Renal pelvis (tissue), 4 donors: ENCODE results near the gene MAPK12. TPM values are rescaled to one million over a fixed set of nuclear protein-coding genes. Genes with fewer than 3 reads are reported as not detected.
A peak's percentile ranks its signal among the peaks of the same experiment; 100 is the strongest.

ENCODE experiments used
- DNase-seq: peaks from one replicate; pipeline ENCODE4 v3.0.0-alpha.2; 2013
- polyA plus RNA-seq, 3 donors: library from polyadenylated mRNA; unstranded; fragments of 120-200 nt; gene quantifications; one replicate each; pipeline ENCODE4 v1.2.1, GENCODE V29; 2013; ENCODE audit not compliant: insufficient read length in 3 of 3

Gene MAPK12
- polyA plus RNA-seq, 3 donors, result 16.7 to 17.7 (median 17.2) TPM

GRCh38 chr22:50301581-50301991 lies 40.1 kb upstream of the MAPK12 start:
- no peak for DNase-seq

GRCh38 chr22:50300620-50301257 lies 39.3 kb upstream of the MAPK12 start:
- no peak for DNase-seq

- DNase-seq, result no peak
Measured at GRCh38 chr22:50299785-50300619, 38.5 kb upstream of the MAPK12 start.

GRCh38 chr22:50298937-50299784 lies 37.7 kb upstream of the MAPK12 start:
- DNase-seq, result no peak

GRCh38 chr22:50298266-50298637 lies 36.8 kb upstream of the MAPK12 start:
- no peak for DNase-seq

- DNase-seq, result no peak
Measured at GRCh38 chr22:50297510-50298265, 36.2 kb upstream of the MAPK12 start.

- no peak for DNase-seq
Measured at GRCh38 chr22:50296658-50297490, 35.4 kb upstream of the MAPK12 start.

- no peak for DNase-seq
Measured at GRCh38 chr22:50294319-50294656, 32.8 kb upstream of the MAPK12 start.

GRCh38 chr22:50293441-50294318 lies 32.2 kb upstream of the MAPK12 start:
- peak; percentile 79 for DNase-seq

GRCh38 chr22:50292643-50293440 lies 31.4 kb upstream of the MAPK12 start:
- no peak for DNase-seq

GRCh38 chr22:50289942-50290630 lies 28.6 kb upstream of the MAPK12 start:
- DNase-seq, result no peak

- DNase-seq, result no peak
Measured at GRCh38 chr22:50289151-50289941, 27.9 kb upstream of the MAPK12 start.

GRCh38 chr22:50287731-50288130 lies 26.2 kb upstream of the MAPK12 start:
- DNase-seq, result no peak

- DNase-seq, result no peak
Measured at GRCh38 chr22:50286701-50287318, 25.3 kb upstream of the MAPK12 start.

- DNase-seq, result no peak
Measured at GRCh38 chr22:50286275-50286674, 24.8 kb upstream of the MAPK12 start.

- DNase-seq, result no peak
Measured at GRCh38 chr22:50285568-50286229, 24.2 kb upstream of the MAPK12 start.
